HS-5 (cell line): ENCODE data around the gene DNAH6.
A peak's percentile ranks its signal among the peaks of the same experiment; 100 is the strongest.
"Not testable (repeated sequence)": the region's sequence is repeated elsewhere in the genome, so short reads cannot be mapped to it uniquely, and the experiment has no call there.

Source experiments
- DNase-seq: peaks from one replicate; pipeline ENCODE4 v3.0.0-alpha.2; 2012; ENCODE audit warnings: low read depth

DNAH6 gene

GRCh38 chr2:84516234-84516986, at the start of gene DNAH6:
Gene DNAH6 (plus strand): TSS chr2:84516498. CDS start chr2:84517827, 1,329 bp downstream.
- DNase-seq: peak; percentile 73

GRCh38 chr2:84467389-84467788, 48.9 kb upstream of the DNAH6 start:
- DNase-seq: no peak

GRCh38 chr2:84472423-84472822, 43.9 kb upstream of the DNAH6 start:
- DNase-seq: not testable (repeated sequence)

GRCh38 chr2:84472856-84473565, 43.3 kb upstream of the DNAH6 start:
- no peak for DNase-seq

- no peak for DNase-seq
Measured at GRCh38 chr2:84474176-84474575, 42.1 kb upstream of the DNAH6 start.

GRCh38 chr2:84477886-84478285, 38.4 kb upstream of the DNAH6 start:
- no peak for DNase-seq

- DNase-seq: no peak
Measured at GRCh38 chr2:84478867-84479266, 37.4 kb upstream of the DNAH6 start.

GRCh38 chr2:84481702-84482101, 34.6 kb upstream of the DNAH6 start:
- DNase-seq: peak; percentile 44

- no peak for DNase-seq
Measured at GRCh38 chr2:84482603-84483002, 33.7 kb upstream of the DNAH6 start.

GRCh38 chr2:84483320-84483719, 33.0 kb upstream of the DNAH6 start:
- no peak for DNase-seq

GRCh38 chr2:84486441-84487115, 29.7 kb upstream of the DNAH6 start:
- no peak for DNase-seq

GRCh38 chr2:84487298-84487996, 28.9 kb upstream of the DNAH6 start:
- no peak for DNase-seq

GRCh38 chr2:84491256-84491655, 25.0 kb upstream of the DNAH6 start:
- DNase-seq: no peak

GRCh38 chr2:84491741-84492140, 24.6 kb upstream of the DNAH6 start:
- DNase-seq: no peak

- no peak for DNase-seq
Measured at GRCh38 chr2:84492571-84492970, 23.7 kb upstream of the DNAH6 start.

GRCh38 chr2:84493514-84493913, 22.8 kb upstream of the DNAH6 start:
- peak; percentile 89 for DNase-seq

- no peak for DNase-seq
Measured at GRCh38 chr2:84494070-84494469, 22.2 kb upstream of the DNAH6 start.

- peak; percentile 53 for DNase-seq
Measured at GRCh38 chr2:84495539-84496146, 20.7 kb upstream of the DNAH6 start.

- DNase-seq: no peak
Measured at GRCh38 chr2:84496386-84496785, 19.9 kb upstream of the DNAH6 start.

GRCh38 chr2:84497285-84497684, 19.0 kb upstream of the DNAH6 start:
- no peak for DNase-seq

- no peak for DNase-seq
Measured at GRCh38 chr2:84498150-84498799, 18.0 kb upstream of the DNAH6 start.
